ENCODE data around the gene RABGAP1L.

DNA sequence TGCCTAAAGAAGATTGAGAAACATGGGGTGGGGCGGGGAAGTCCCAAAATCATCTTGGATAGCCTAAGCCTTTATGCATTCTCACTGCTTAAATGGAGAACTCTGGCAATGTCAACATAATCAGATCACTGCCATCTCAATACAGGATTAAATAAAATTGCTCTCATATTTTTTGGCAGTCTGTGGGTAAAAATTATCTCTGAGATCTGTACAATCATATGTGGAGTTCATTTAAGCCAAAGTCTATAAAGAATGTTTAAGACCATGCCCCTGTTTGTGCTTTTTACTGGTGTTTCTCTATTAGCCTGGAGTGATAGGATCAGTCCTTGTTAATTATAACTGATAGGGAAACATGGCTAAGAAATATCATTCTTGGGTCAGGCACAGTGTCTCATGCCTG is 424.8 kb downstream of the RABGAP1L start:
- TF ChIP-seq POLR2A (IDR thresholded peaks at IDR 0.05; ENCODE audit: low read depth, low read length) (no peak), TAF1 (IDR thresholded peaks at IDR 0.05; ENCODE audit: low read depth, low read length) (no peak), POLR2AphosphoS5 (IDR thresholded peaks at IDR 0.05; ENCODE audit: low read depth, low read length) (no peak)
